Heart left ventricle (tissue), 13 donors: ENCODE measurements around the gene MTCH2.

Source experiments
- CTCF ChIP-seq, 12 donors: fragments of 200-600 bp; sonication (generic) in 4 of 12; IDR thresholded peaks; one replicate each; pipeline versions ENCODE4 v1.5.0 to v1.8.0; 2018 to 2022; ENCODE audit warnings: antibody characterized with exemption in 12 of 12, mild to moderate bottlenecking in 5 of 12
- POLR2A ChIP-seq, 2 donors: fragments of 450-650 bp; IDR thresholded peaks; one replicate each; pipeline ENCODE4 v1.6.1; 2017; ENCODE audit warnings: antibody characterized with exemption in 2 of 2, mild to moderate bottlenecking in 2 of 2, moderate library complexity in 2 of 2
- donor health status: ischemic (EF 13 %, LVEDD 7.1; RV severe dilation, severe dysfunction).
- donor health status: DM: no; HTN: yes; CAD: no.
- donor health status: DM: no; HTN: no; CAD: no.
- donor health status: ischemic (EF 25% LVEDD 6.9; RV normal size, moderate dysfunction).
- donor health status: ischemic (EF 25% LVEDD 5.7; RV mildly dilated, moderate dysfunction).
- donor health status: ischemic (EF 35%, LVEDD 5.7; RV mildly dilated, moderate dysfunction).
- donor health status: nonischemic (EF 11% LVEDD 7.7; RV severe dilation, severe dysfunction).
- donor health status: DM: yes; HTN: yes; CAD: no.
- donor health status: PGD.
- donor health status: ischemic (EF 29% LVEDD 5.4; RV normal size, mild dysfunction).
- donor health status: nonischemic (EF 23%, LVEDD 6.1; RV moderate dilation, normal function).

- TF ChIP-seq CTCF (IDR thresholded peaks at IDR 0.05) = no peak
- TF ChIP-seq POLR2A (IDR thresholded peaks at IDR 0.05) = no peak
These were observed 53.2 kb downstream of the MTCH2 start for GRCh38 chr11:47589118-47589517.
